Stimulated activated CD8-positive, alpha-beta memory T cell treated with anti-CD3 and anti-CD28 coated beads, Interleukin-7, amount 100 ng/mL, for 4 hours (primary cell): ENCODE data around the gene FIGNL2.
"Not testable (repeated sequence)": the region's sequence is repeated elsewhere in the genome, so short reads cannot be mapped to it uniquely, and the experiment has no call there.

Source experiments
- DNase-seq, 2 donors: peaks; one replicate each; pipeline ENCODE4 v3.0.0-alpha.2; 2020; ENCODE audit warnings: low read depth in 2 of 2

FIGNL2 gene

GRCh38 chr12:51818086-51818485 lies 30.4 kb downstream of the FIGNL2 start:
- DNase-seq: no peak

GRCh38 chr12:51817027-51817953 lies 31.2 kb downstream of the FIGNL2 start:
- DNase-seq: no peak

- DNase-seq: no peak
Observed at GRCh38 chr12:51815571-51815970, 32.9 kb downstream of the FIGNL2 start.

- DNase-seq: peak in 1 of 2 donors; percentile 61
Observed at GRCh38 chr12:51814311-51815088, 34.0 kb downstream of the FIGNL2 start.

GRCh38 chr12:51813931-51814310 lies 34.6 kb downstream of the FIGNL2 start:
- DNase-seq: no peak

GRCh38 chr12:51812871-51813270 lies 35.6 kb downstream of the FIGNL2 start:
- DNase-seq: no peak

- DNase-seq: no peak
Observed at GRCh38 chr12:51811203-51812202, 37.0 kb downstream of the FIGNL2 start.

- DNase-seq: no peak
Observed at GRCh38 chr12:51809193-51809592, 39.3 kb downstream of the FIGNL2 start.

GRCh38 chr12:51806896-51807295 lies 41.6 kb downstream of the FIGNL2 start:
- DNase-seq: no peak

- no peak for DNase-seq
Observed at GRCh38 chr12:51801027-51801426, 47.5 kb downstream of the FIGNL2 start.

- no peak for DNase-seq
Observed at GRCh38 chr12:51798501-51798900, 50.0 kb downstream of the FIGNL2 start.

GRCh38 chr12:51798051-51798450 lies 50.5 kb downstream of the FIGNL2 start:
- not testable (repeated sequence) for DNase-seq

GRCh38 chr12:51797301-51797700 lies 51.2 kb downstream of the FIGNL2 start:
- no peak for DNase-seq

- no peak for DNase-seq
Observed at GRCh38 chr12:51793201-51793600, 55.3 kb downstream of the FIGNL2 start.

- no peak for DNase-seq
Observed at GRCh38 chr12:51792417-51792816, 56.1 kb downstream of the FIGNL2 start.

- no peak for DNase-seq
Observed at GRCh38 chr12:51788876-51789275, 59.6 kb downstream of the FIGNL2 start.

- no peak for DNase-seq
Observed at GRCh38 chr12:51785906-51786305, 62.6 kb downstream of the FIGNL2 start.

GRCh38 chr12:51784688-51785087 lies 63.8 kb downstream of the FIGNL2 start:
- DNase-seq: no peak

- no peak for DNase-seq
Observed at GRCh38 chr12:51779876-51780275, 68.6 kb downstream of the FIGNL2 start.

GRCh38 chr12:51777973-51778372 lies 70.5 kb downstream of the FIGNL2 start:
- DNase-seq: no peak

- no peak for DNase-seq
Observed at GRCh38 chr12:51777457-51777856, 71.1 kb downstream of the FIGNL2 start.

- no peak for DNase-seq
Observed at GRCh38 chr12:51774933-51775332, 73.6 kb downstream of the FIGNL2 start.
